ENCODE data around the gene EIPR1. TPM values are rescaled to one million over a fixed set of nuclear protein-coding genes. Genes with fewer than 3 reads are reported as not detected.

EIPR1 gene
- total RNA-seq, 2 donors from 2014 or later: 18.8 to 39.1 TPM

DNA sequence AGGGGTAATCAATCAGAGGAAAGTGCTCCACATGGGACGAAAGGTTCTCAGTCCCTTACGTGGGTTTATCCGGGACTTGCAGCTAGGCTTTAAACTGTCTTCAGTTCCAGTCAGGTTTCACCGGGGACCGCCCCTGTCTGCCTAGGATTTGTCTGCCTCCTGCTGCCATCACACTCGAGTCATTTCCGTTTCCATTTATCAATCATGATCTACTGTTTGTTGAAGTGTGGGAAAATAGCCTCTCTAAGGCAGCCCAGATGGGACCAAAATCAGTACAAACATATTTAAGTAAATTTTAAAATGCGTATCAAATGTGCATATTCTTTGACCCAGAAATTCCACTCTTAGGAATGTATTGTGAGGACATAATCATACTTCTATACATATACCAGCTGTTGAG, 12.4 kb upstream of the EIPR1 start:
- H3K9me3 ChIP-seq: no peaks in the 10 kb centered on the region
- H3K4me3 ChIP-seq: no peak overlapping the region
- no peak overlapping the region for H3K27ac ChIP-seq
- intact Hi-C loops (cut with DNase I): no loop called here
- DNase-seq: no peak
- no peak overlapping the region for H3K9ac ChIP-seq (ENCODE audit: low read depth in 2 of 2, low read length in 2 of 2)
- peaks cover 13% of the 10 kb centered on the region for H3K36me3 ChIP-seq
- TF ChIP-seq, protein P1, sequence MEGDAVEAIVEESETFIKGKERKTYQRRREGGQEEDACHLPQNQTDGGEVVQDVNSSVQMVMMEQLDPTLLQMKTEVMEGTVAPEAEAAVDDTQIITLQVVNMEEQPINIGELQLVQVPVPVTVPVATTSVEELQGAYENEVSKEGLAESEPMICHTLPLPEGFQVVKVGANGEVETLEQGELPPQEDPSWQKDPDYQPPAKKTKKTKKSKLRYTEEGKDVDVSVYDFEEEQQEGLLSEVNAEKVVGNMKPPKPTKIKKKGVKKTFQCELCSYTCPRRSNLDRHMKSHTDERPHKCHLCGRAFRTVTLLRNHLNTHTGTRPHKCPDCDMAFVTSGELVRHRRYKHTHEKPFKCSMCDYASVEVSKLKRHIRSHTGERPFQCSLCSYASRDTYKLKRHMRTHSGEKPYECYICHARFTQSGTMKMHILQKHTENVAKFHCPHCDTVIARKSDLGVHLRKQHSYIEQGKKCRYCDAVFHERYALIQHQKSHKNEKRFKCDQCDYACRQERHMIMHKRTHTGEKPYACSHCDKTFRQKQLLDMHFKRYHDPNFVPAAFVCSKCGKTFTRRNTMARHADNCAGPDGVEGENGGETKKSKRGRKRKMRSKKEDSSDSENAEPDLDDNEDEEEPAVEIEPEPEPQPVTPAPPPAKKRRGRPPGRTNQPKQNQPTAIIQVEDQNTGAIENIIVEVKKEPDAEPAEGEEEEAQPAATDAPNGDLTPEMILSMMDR (IDR thresholded peaks at IDR 0.05): no peak
- no peaks in the 10 kb centered on the region for H3K27me3 ChIP-seq
- H3K4me1 ChIP-seq: no peaks in the 10 kb centered on the region

DNA sequence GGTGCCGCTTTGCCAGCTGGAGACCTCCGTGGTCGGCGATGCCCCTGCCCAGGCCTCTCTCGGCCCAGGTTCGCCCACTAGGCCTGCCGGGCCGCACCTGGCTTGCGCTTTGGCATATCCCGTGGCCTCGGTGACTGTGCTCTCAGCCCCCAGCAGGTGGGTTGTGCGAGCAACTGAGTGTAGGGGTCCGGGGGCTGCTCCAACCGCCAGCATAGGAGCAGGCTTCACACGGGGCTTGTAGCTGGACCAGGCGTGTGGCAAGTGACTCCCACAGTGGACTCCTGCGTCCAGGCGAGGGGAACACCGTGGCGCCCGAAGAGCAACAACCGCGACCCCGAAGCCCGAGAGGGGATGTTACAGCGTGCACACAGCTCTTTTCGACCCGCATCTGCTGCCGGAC, 11.6 kb upstream of the EIPR1 start:
- no peaks in the 10 kb centered on the region for H3K4me1 ChIP-seq
- intact Hi-C loops (cut with DNase I): no loop called here
- H3K4me3 ChIP-seq: no peak overlapping the region
- H3K9ac ChIP-seq (ENCODE audit: low read depth in 2 of 2, low read length in 2 of 2): no peak overlapping the region
- H3K36me3 ChIP-seq: peaks cover 13% of the 10 kb centered on the region
- no peak overlapping the region for H3K27ac ChIP-seq
- H3K27me3 ChIP-seq: no peaks in the 10 kb centered on the region
- H3K9me3 ChIP-seq: no peaks in the 10 kb centered on the region
- no peak for DNase-seq
- TF ChIP-seq, protein P1 (IDR thresholded peaks at IDR 0.05): no peak

DNA sequence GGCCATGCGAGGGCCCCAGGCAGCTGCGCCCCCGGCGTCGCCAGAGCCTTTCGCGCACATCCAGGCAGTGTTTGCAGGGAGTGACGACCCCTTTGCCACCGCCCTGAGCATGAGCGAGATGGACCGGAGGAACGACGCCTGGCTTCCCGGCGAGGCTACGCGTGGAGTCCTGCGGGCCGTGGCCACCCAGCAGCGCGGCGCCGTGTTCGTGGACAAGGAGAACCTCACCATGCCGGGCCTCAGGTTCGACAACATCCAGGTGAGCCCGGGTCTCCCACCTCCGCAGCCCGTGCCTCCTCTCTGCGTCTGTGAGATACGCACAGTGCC, 10.8 kb upstream of the EIPR1 start:
- intact Hi-C loops (cut with DNase I): no loop called here
- no peak overlapping the region for H3K27ac ChIP-seq
- no peaks in the 10 kb centered on the region for H3K9me3 ChIP-seq
- no peaks in the 10 kb centered on the region for H3K27me3 ChIP-seq
- no peak overlapping the region for H3K4me3 ChIP-seq
- TF ChIP-seq, protein P1 (IDR thresholded peaks at IDR 0.05): no peak
- DNase-seq: no peak
- H3K9ac ChIP-seq (ENCODE audit: low read depth in 2 of 2, low read length in 2 of 2): no peak overlapping the region
- H3K36me3 ChIP-seq: peaks cover 13% of the 10 kb centered on the region
- no peaks in the 10 kb centered on the region for H3K4me1 ChIP-seq

DNA sequence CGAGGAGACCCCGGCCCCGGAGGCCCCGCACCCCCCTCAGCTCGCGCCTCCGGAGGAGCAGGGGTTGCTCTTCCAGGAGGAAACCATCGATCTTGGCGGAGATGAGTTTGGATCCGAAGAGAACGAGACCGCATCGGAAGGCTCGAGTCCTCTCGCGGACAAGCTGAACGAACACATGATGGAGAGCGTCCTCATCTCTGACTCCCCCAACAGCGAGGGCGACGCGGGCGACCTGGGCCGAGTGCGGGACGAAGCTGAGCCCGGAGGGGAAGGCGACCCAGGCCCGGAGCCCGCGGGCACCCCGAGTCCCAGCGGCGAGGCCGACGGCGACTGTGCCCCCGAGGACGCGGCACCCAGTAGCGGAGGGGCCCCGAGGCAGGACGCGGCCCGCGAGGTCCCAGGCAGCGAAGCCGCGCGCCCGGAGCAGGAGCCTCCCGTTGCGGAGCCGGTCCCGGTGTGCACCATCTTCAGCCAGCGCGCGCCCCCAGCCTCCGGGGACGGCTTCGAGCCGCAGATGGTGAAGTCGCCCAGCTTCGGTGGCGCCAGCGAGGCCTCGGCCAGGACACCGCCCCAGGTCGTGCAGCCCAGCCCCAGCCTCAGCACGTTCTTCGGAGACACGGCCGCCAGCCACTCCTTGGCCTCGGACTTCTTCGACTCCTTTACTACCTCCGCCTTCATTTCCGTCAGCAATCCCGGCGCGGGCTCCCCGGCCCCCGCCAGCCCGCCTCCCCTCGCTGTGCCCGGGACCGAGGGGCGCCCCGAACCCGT, 10.2 kb upstream of the EIPR1 start:
- DNase-seq: no peak
- Histone ChIP-seq H3K36me3 (peaks cover 13% of the 10 kb centered on the region), H3K4me3 (no peak overlapping the region), H3K27ac (no peak overlapping the region), H3K4me1 (no peaks in the 10 kb centered on the region), H3K9ac (ENCODE audit: low read depth in 2 of 2, low read length in 2 of 2) (no peak overlapping the region), H3K9me3 (no peaks in the 10 kb centered on the region), H3K27me3 (no peaks in the 10 kb centered on the region)
- TF ChIP-seq, protein P1 (IDR thresholded peaks at IDR 0.05): no peak
- intact Hi-C loops (cut with DNase I): no loop called here

DNA sequence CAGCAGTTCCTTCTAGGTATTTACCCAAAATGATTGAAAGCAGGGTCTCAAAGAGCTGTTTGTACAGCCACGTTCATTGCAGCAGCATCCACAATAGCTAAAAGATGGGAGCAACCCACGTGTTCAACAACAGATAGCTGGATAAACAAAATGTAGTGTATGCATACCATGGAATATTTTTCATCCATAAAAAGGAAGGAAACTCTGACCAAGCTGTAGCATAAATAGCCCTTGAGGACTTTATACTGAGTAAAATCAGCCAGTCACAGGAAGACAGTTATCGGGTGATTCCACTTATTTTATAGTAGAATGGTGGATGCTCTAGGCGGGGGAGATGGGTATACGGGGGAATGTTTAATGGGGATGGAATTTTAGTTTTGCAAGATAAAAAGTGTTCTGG, 9.4 kb upstream of the EIPR1 start:
- H3K36me3 ChIP-seq: peaks cover 13% of the 10 kb centered on the region

More for the DNA sequence above, 9.4 kb upstream of the EIPR1 start:
- intact Hi-C loops (cut with DNase I): no loop called here
- no peak overlapping the region for H3K27ac ChIP-seq
- no peaks in the 10 kb centered on the region for H3K9me3 ChIP-seq
- H3K9ac ChIP-seq (ENCODE audit: low read depth in 2 of 2, low read length in 2 of 2): no peak overlapping the region
- DNase-seq: no peak
- H3K4me3 ChIP-seq: no peak overlapping the region
- no peaks in the 10 kb centered on the region for H3K27me3 ChIP-seq
- TF ChIP-seq, protein P1 (IDR thresholded peaks at IDR 0.05): no peak
- no peaks in the 10 kb centered on the region for H3K4me1 ChIP-seq

Data from colonic mucosa (tissue), 4 donors.